Amygdala (tissue), 56 donors: ENCODE data around the gene IDH3A.

ENCODE experiments used
- DNase-seq, 56 donors: peaks; one replicate each; lab custom pipeline; 2025; lab: John Stamatoyannopoulos, UW

IDH3A gene

DNA sequence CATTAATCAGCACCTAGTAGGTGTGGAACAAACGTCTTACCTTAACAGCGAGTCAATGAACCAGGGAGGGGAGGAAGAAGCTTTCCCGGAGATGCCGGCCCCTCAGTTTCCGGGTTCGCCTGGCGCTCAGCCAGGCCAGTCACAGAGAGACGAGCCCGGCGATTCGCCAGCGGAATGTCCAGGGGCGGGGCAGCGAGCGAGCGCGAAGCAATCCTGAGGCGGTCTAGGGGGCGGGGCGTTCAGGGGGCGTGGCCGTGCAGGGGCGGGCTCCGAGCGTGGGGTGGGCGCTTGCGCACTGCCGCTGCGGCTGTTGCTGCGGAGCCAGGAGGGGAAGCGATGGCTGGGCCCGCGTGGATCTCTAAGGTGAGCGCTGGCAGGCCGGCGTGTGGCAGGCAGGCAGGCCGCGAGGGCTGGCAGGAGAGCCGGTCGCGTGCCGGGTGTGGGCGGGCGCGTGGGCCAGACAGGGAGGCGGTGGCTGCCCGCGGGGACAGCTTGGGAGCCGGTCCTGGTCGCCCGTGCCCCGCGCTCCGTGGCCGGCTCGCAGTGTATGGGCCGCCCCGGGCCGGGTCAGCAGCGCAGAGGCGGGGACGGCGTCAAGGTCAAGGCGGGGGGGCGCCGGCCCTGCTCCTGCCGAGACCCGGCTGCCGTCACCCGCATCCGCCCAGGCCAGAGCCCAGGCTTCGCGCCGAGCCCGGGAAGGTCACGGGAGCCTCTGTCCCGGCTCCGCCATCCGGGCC, at the start of gene IDH3A:
TSS of gene IDH3A (plus strand) at position 295 of the 737 bp plus-strand sequence. CDS start at position 337, 42 bp downstream.
- DNase-seq = peak; percentile 79 to 100 (median 97)

DNA sequence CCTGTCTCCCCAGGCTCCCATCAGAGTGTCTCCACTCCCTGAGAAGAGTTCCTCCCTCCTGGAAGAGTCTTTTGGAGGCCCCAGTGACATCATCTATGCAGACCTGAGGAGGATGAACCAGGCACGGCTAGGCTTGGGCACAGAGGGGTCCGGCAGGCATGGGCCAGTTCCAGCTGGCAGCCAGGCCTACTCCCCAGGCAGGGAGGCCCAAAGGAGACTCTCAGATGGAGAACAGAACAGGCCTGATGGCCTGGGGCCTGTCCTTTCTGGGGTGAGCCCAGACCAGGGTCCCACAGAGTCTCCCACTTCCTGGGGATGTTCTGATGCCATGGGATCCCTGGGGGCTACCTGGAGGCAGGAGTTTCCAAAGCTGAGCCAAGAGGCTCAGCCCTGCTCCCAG, 48.3 kb upstream of the IDH3A start:
- no peak for DNase-seq

DNA sequence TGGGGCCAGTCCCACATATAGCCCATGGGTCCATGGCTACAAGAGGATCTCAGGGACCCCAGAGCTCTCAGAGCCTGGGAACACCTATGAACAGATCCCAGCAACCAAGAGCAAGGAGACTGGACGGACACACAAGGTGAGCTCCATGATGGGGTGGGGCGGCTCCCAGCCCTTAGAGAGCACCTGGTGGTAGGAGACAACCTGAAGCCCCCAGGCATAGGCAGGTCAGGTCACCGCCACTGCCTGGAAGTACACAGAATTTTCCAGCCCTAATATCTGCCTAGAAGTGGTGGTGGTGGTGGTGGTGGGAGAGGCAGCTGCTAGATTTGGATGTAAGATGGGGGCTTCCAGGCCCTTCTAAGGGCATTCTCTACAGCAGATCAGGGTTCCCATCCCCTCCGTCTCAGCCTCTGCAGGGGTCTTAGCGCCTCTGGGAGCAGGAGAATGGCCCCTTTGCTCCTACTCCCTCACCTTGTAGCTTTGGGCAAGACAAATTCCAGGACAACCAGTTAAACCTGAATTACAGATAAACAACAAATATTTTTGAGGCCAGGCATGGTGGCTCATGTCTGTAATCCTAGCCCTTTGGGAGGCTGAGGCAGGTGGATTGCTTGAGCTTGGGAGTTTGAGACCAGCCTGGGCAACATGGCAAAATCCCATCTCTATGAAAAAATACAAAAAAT, 47.6 kb upstream of the IDH3A start:
- no peak for DNase-seq

DNA sequence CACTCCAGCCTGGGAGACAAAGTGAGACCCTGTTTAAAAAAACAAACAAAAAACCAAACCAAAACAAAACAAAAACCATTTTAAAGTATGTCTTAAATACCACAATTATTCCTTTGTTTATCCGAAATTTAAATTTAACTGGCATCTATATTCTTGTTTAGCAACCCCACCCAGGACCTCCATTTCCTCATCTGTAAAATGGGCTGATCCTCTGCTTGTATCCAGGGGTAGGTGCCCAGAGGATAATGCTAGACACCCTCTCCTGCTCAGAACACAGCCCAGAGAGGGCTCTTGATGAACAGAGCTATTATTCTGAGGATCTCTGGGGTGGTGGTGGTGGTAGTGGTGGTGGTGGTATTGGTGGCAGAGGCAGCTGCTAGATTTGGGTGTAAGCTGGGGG, 47.0 kb upstream of the IDH3A start:
- no peak for DNase-seq

- DNase-seq = no peak
These were observed 46.4 kb upstream of the IDH3A start for GRCh38 chr15:78102741-78103140.

- DNase-seq = no peak
These were observed 45.6 kb upstream of the IDH3A start for GRCh38 chr15:78103406-78104118.

DNA sequence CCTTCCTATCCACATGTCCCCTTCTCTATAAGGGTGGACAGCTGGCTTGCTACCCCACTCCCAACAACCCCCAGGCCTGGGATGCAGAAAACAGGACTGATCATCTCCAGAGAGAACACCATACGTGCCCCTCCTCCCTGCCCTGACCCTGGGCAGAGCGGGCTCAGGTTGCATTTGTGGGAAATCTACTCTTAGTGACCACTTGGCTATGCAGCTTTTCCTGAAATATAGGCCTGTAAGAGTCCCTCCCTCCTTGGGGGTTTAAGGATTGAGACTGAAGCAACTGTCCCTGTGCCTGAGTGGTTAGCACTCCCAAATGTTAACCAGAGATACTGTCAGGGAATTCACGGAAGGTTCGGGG, 45.1 kb upstream of the IDH3A start:
- DNase-seq = no peak

GRCh38 chr15:78104566-78105475, 44.3 kb upstream of the IDH3A start:
- no peak for DNase-seq

DNA sequence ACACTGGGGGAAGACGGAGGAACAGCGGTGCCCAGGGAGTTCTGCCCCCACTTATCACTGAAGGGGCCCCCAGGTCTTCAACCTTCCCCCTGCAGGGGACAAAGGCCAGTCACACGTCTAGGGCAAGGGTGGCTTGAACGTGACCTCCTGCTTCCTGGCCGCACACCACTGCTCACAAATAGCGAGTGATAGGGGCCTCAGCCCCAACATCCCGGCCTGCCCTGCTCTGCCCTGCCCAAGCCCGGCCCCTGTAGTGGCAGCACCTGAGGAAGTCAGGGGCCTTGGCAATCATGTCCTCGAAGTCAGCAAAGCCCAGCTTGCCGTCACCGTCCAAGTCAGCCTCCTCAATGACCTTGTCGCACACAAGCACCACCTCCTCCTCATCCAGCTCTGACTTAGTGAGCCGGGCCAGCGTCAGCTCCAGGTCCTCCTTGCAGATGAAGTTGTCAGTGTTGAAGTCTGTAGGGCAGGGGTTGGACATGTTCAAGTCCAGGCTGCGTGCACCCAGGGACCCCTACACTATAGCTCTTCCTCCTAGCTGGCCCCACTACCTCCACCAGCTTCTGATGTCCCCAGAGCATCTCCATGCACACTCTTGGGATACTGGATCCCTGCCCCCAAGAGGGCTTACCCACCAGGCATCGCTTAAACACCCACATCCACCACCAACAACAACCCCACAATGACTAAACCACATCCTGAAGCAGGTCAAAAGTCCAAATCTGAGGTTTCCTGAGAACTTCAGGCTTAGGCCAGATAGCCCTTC, 43.5 kb upstream of the IDH3A start:
- DNase-seq = no peak

GRCh38 chr15:78107471-78107870, 41.7 kb upstream of the IDH3A start:
- no peak for DNase-seq

GRCh38 chr15:78108300-78109084, 40.7 kb upstream of the IDH3A start:
- peak in 50 of 56 donors; percentile 15 to 83 (median 50) for DNase-seq

DNA sequence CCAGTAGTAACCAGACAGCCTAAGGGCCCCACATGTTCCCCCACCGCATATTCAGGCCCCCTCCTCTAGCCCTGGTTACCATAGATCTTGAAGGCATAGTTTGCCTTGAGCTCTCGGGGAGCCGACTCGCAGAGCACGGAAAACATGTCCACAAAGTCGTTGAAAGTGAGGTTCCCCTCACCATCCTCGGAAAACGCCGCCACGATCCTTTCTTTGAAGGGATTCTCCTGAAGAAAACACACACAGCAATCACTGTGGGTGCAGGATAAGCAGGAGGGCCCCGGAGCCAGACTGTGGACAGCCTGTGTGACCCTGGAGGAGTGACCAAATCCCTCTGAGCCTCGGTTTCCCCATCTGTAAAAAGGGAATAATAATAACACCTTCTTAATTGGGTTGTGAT, 40.0 kb upstream of the IDH3A start:
- no peak for DNase-seq

- DNase-seq = no peak
These were observed 39.1 kb upstream of the IDH3A start for GRCh38 chr15:78110096-78110495.

DNA sequence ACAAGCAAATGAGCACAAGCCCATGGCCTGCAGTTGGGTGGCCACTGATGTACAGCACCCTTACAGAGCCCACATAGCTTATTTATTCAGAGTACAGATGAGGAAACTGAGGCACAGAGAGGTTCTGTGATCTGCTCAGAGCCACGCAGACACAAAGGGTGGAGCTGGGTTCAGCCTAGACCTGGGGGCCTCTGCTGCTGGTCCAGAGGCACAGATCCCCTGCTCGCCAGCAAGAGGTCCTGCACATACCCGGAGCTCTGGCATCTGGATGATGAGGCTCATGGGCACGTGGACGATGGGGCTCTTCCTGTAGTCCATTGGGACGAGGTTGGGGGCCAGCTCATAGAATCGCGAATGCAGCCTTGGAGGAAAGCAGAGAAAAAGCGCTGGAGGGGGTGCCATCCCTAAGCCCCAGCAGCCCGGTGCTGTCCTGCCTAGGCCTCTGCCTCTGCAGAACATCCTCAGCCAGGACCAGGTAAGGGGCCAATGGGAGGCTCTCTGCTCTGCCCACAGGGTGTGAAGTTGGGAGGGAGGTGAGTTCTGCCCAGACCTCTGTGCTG, 38.2 kb upstream of the IDH3A start:
- no peak for DNase-seq

GRCh38 chr15:78111788-78112187, 37.4 kb upstream of the IDH3A start:
- DNase-seq = no peak

GRCh38 chr15:78112551-78112950, 36.6 kb upstream of the IDH3A start:
- no peak for DNase-seq

GRCh38 chr15:78120523-78120922, 28.6 kb upstream of the IDH3A start:
- DNase-seq = no peak

DNA sequence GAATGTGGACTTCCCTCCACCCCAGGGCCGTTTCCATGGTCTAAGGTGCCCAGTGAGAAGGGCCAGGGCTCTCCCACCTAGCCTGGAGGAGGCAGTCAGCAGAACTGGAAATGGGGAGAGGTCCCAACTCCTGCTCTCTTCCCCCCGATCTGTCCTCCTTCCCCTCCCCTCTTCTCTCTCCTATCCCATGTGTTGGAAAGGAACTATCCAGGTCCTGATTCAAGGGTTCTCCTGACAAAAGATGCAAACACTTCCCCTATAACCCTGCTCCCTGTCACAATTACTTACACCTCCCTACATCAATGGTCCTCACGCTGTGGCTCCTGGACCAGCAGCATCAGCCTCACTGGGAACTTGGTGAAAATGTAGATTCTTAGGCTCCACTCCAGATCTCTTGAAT, 23.9 kb upstream of the IDH3A start:
- DNase-seq = no peak

- DNase-seq = no peak
These were observed 21.3 kb upstream of the IDH3A start for GRCh38 chr15:78127882-78128281.
